A673 (cell line): ENCODE measurements around the gene HPS1. TPM values are rescaled to one million over a fixed set of nuclear protein-coding genes. Genes with fewer than 3 reads are reported as not detected.

Experiments
- BruUV-seq: library from RNA; stranded (reverse); fragments of 400-500 nt; replicated peaks from 2 replicates; lab custom pipeline; 2021; lab: Mats Ljungman, UMichigan
- CTCF ChIA-PET: fragments of 300-600 bp; sonication (Branson Sonifier 250); formaldehyde crosslinking; loops from one replicate; lab custom pipeline; 2022; ENCODE audit warnings: antibody characterized with exemption; lab: Charles Lee
- POLR2A ChIA-PET: fragments of 300-600 bp; sonication (Branson Sonifier 250); formaldehyde crosslinking; loops from one replicate; lab custom pipeline; 2022; ENCODE audit warnings: antibody characterized with exemption; ENCODE audit not compliant: low non-redundant PET; lab: Charles Lee
- DNase-seq: peaks from one replicate; pipeline ENCODE4 v3.0.0-alpha.2; 2015; ENCODE audit warnings: low spot score
- H3K27ac ChIP-seq: fragments of 200-600 bp; sonication (generic); 2 replicates; pipeline ENCODE4 v1.5.1; 2016; ENCODE audit warnings: mixed run types, low read depth, mild to moderate bottlenecking, mixed read lengths, antibody characterized with exemption, low read length; ENCODE audit not compliant: poor library complexity, severe bottlenecking
- H3K27me3 ChIP-seq: fragments of 200-600 bp; sonication (generic); replicated peaks from 2 replicates; pipeline ENCODE4 v1.6.1; 2017; ENCODE audit warnings: mixed run types, low read depth, mild to moderate bottlenecking, mixed read lengths, antibody characterized with exemption, low read length; ENCODE audit not compliant: insufficient read depth, poor library complexity
- H3K36me3 ChIP-seq: fragments of 200-600 bp; sonication (generic); 2 replicates; pipeline ENCODE4 v1.6.1; 2016; ENCODE audit warnings: mixed run types, mild to moderate bottlenecking, mixed read lengths, antibody characterized with exemption, low read length; ENCODE audit not compliant: insufficient read depth, poor library complexity, severe bottlenecking
- H3K4me1 ChIP-seq: fragments of 200-600 bp; sonication (generic); 2 replicates; pipeline ENCODE4 v1.6.1; 2017; ENCODE audit warnings: mixed run types, mild to moderate bottlenecking, mixed read lengths, antibody characterized with exemption, low read length; ENCODE audit not compliant: insufficient read depth, poor library complexity, severe bottlenecking
- H3K4me3 ChIP-seq: fragments of 200-600 bp; sonication (generic); 2 replicates; pipeline ENCODE4 v1.5.1; 2016; ENCODE audit warnings: low read depth, mixed run types, mild to moderate bottlenecking, mixed read lengths, low read length; ENCODE audit not compliant: poor library complexity, severe bottlenecking
- H3K9me3 ChIP-seq: fragments of 200-600 bp; sonication (generic); 2 replicates; pipeline ENCODE4 v1.6.1; 2016; ENCODE audit warnings: mixed run types, low read depth, mild to moderate bottlenecking, mixed read lengths, antibody characterized with exemption, low read length; ENCODE audit not compliant: poor library complexity, severe bottlenecking
- CTCF ChIP-seq: fragments of 300-800, 200-600 bp; sonication (generic); conservative IDR thresholded peaks from 2 replicates; pipeline ENCODE4 v1.5.1; 2017; ENCODE audit warnings: low read depth, mild to moderate bottlenecking, antibody characterized with exemption, low read length, moderate library complexity, mixed read lengths
- EZH2 ChIP-seq: fragments of 200-600 bp; sonication (generic); IDR thresholded peaks from 2 replicates; pipeline ENCODE4 v1.6.1; 2017; ENCODE audit warnings: borderline replicate concordance, low read depth, mild to moderate bottlenecking, mixed read lengths, antibody characterized with exemption, low read length; ENCODE audit not compliant: poor library complexity, severe bottlenecking
- intact Hi-C: fragments of 100-400 bp; cut with micrococcal nuclease; formaldehyde crosslinking; loops from one replicate; pipeline ENCODE4 v1.10.0; 2022; ENCODE audit not compliant: unreplicated experiment
- total RNA-seq: library from RNA; stranded (reverse); gene quantifications from 2 replicates; pipeline ENCODE4 v1.2.3, GENCODE V29; 2021

The HPS1 gene
- total RNA-seq, 1 experiment from 2014 or later, result 40.6 TPM

- Histone ChIP-seq H3K27ac (no peak overlapping the region), H3K4me3 (no peak overlapping the region), H3K36me3 (no peaks in the 10 kb centered on the region), H3K4me1 (peaks cover 5% of the 10 kb centered on the region), H3K27me3 (peaks cover 13% of the 10 kb centered on the region), H3K9me3 (no peaks in the 10 kb centered on the region)
- DNase-seq, result no peak
- BruUV-seq, result no TSS peak
- TF ChIP-seq EZH2 (no peak), CTCF (no peak)
- CTCF ChIA-PET, result no interaction called here
- POLR2A ChIA-PET, result no interaction called here
- intact Hi-C loops, result loop anchor here (10.0 kb wide), 2 partner anchors 282 to 902 kb away; no protein-coding TSS in a partner anchor
These were observed 16.3 kb upstream of the HPS1 start for GRCh38 chr10:98463016-98463415.

GRCh38 chr10:98461500-98461842 lies 14.7 kb upstream of the HPS1 start:
- TF ChIP-seq EZH2 (no peak), CTCF (no peak)

GRCh38 chr10:98460837-98461499 lies 14.2 kb upstream of the HPS1 start:
- DNase-seq, result peak; percentile 15

More at GRCh38 chr10:98461500-98461842, 14.7 kb upstream of the HPS1 start:
- H3K4me1 ChIP-seq, result no peaks in the 10 kb centered on the region
- BruUV-seq, result no TSS peak
- H3K4me3 ChIP-seq, result no peak overlapping the region
- intact Hi-C loops, result loop anchor here (10.0 kb wide), 2 partner anchors 283 to 903 kb away; no protein-coding TSS in a partner anchor
- ChIA-PET CTCF (no interaction called here), POLR2A (no interaction called here)
- H3K27ac ChIP-seq, result no peak overlapping the region
- H3K27me3 ChIP-seq, result peaks cover 23% of the 10 kb centered on the region
- no peaks in the 10 kb centered on the region for H3K9me3 ChIP-seq
- no peaks in the 10 kb centered on the region for H3K36me3 ChIP-seq
- DNase-seq, result no peak

More at GRCh38 chr10:98460837-98461499, 14.2 kb upstream of the HPS1 start:
- peaks cover 24% of the 10 kb centered on the region for H3K27me3 ChIP-seq
- ChIA-PET POLR2A (no interaction called here), CTCF (interaction anchor here (1.0 kb wide), 1 partner anchor 35 kb away, joined by 3 read pairs; no protein-coding TSS in a partner anchor)
- H3K4me1 ChIP-seq, result no peaks in the 10 kb centered on the region
- BruUV-seq, result no TSS peak
- H3K4me3 ChIP-seq, result no peak overlapping the region
- TF ChIP-seq EZH2, result no peak
- no peaks in the 10 kb centered on the region for H3K36me3 ChIP-seq
- H3K9me3 ChIP-seq, result no peaks in the 10 kb centered on the region
- no peak overlapping the region for H3K27ac ChIP-seq
- intact Hi-C loops, result loop anchor here (10.0 kb wide), 2 partner anchors 284 to 904 kb away; no protein-coding TSS in a partner anchor
